ENCODE measurements around the gene MSI2.

DNA sequence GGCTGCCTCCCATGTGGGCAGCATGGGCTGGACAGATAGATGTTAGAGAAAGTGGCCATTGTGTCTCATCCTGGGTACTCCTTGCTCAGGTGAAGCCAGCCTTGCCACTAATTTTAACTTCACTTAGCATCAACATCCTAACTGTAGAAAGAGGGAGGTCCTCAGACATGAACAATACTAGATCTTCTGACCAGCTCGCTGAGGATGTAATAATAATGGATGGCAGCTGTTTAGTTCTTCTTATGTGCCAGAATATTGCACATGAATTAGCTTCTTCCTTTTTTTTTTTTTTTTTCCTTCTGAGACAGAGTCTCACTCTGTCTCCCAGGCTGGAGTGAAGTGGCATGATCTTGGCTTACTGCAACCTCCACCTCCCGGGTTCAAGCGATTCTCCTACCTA is 256.4 kb downstream of the MSI2 start:
- TF ChIP-seq, protein P1, sequence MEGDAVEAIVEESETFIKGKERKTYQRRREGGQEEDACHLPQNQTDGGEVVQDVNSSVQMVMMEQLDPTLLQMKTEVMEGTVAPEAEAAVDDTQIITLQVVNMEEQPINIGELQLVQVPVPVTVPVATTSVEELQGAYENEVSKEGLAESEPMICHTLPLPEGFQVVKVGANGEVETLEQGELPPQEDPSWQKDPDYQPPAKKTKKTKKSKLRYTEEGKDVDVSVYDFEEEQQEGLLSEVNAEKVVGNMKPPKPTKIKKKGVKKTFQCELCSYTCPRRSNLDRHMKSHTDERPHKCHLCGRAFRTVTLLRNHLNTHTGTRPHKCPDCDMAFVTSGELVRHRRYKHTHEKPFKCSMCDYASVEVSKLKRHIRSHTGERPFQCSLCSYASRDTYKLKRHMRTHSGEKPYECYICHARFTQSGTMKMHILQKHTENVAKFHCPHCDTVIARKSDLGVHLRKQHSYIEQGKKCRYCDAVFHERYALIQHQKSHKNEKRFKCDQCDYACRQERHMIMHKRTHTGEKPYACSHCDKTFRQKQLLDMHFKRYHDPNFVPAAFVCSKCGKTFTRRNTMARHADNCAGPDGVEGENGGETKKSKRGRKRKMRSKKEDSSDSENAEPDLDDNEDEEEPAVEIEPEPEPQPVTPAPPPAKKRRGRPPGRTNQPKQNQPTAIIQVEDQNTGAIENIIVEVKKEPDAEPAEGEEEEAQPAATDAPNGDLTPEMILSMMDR (IDR thresholded peaks at IDR 0.05; ENCODE audit: low read length): no peak
- no peak for TF ChIP-seq EZH2 (IDR thresholded peaks at IDR 0.05; ENCODE audit: borderline replicate concordance, low read length)
